Activated CD8-positive, alpha-beta memory T cell treated with anti-CD3 and anti-CD28 coated beads, Interleukin-2, amount 50 U/mL, for 24 hours (primary cell): ENCODE measurements around the gene PRDM5.

ENCODE experiments used
- DNase-seq: peaks from one replicate; pipeline ENCODE4 v3.0.0-alpha.2; 2020; ENCODE audit errors: extremely low read depth

PRDM5 gene

GRCh38 chr4:120821029-120821428 lies 101.5 kb downstream of the PRDM5 start:
- DNase-seq: no peak

GRCh38 chr4:120819805-120820437 lies 102.6 kb downstream of the PRDM5 start:
- no peak for DNase-seq

GRCh38 chr4:120816296-120816965 lies 106.1 kb downstream of the PRDM5 start:
- DNase-seq: no peak

- no peak for DNase-seq
Measured at GRCh38 chr4:120815361-120815760, 107.2 kb downstream of the PRDM5 start.

GRCh38 chr4:120814886-120815285 lies 107.6 kb downstream of the PRDM5 start:
- DNase-seq: no peak

- no peak for DNase-seq
Measured at GRCh38 chr4:120812216-120812615, 110.3 kb downstream of the PRDM5 start.

- DNase-seq: no peak
Measured at GRCh38 chr4:120809518-120809917, 113.0 kb downstream of the PRDM5 start.

- no peak for DNase-seq
Measured at GRCh38 chr4:120808475-120809141, 113.9 kb downstream of the PRDM5 start.

GRCh38 chr4:120801137-120801758 lies 121.3 kb downstream of the PRDM5 start:
- DNase-seq: no peak

GRCh38 chr4:120798570-120798969 lies 124.0 kb downstream of the PRDM5 start:
- DNase-seq: no peak

- DNase-seq: no peak
Measured at GRCh38 chr4:120796271-120796670, 126.3 kb downstream of the PRDM5 start.

GRCh38 chr4:120785202-120785601 lies 137.3 kb downstream of the PRDM5 start:
- DNase-seq: no peak

- DNase-seq: no peak
Measured at GRCh38 chr4:120777459-120777858, 145.1 kb downstream of the PRDM5 start.

GRCh38 chr4:120775431-120775830 lies 147.1 kb downstream of the PRDM5 start:
- DNase-seq: no peak

- no peak for DNase-seq
Measured at GRCh38 chr4:120773641-120774040, 148.9 kb downstream of the PRDM5 start.

GRCh38 chr4:120771907-120772306 lies 150.6 kb downstream of the PRDM5 start:
- DNase-seq: no peak

GRCh38 chr4:120770897-120771296 lies 151.6 kb downstream of the PRDM5 start:
- DNase-seq: no peak

GRCh38 chr4:120769227-120769626 lies 153.3 kb downstream of the PRDM5 start:
- no peak for DNase-seq

- no peak for DNase-seq
Measured at GRCh38 chr4:120765260-120765680, 157.3 kb downstream of the PRDM5 start.

- DNase-seq: no peak
Measured at GRCh38 chr4:120763650-120764049, 158.9 kb downstream of the PRDM5 start.

GRCh38 chr4:120761070-120761469 lies 161.5 kb downstream of the PRDM5 start:
- DNase-seq: no peak

GRCh38 chr4:120760047-120760446 lies 162.5 kb downstream of the PRDM5 start:
- no peak for DNase-seq

GRCh38 chr4:120755864-120756263 lies 166.7 kb downstream of the PRDM5 start:
- no peak for DNase-seq
